GM03348 (cell line): ENCODE results near the gene CEP63.
A peak's percentile ranks its signal among the peaks of the same experiment; 100 is the strongest.

Experiments used
- DNase-seq: peaks from one replicate; pipeline ENCODE4 v3.0.0; 2012; ENCODE audit warnings: low spot score

CEP63 gene

DNA sequence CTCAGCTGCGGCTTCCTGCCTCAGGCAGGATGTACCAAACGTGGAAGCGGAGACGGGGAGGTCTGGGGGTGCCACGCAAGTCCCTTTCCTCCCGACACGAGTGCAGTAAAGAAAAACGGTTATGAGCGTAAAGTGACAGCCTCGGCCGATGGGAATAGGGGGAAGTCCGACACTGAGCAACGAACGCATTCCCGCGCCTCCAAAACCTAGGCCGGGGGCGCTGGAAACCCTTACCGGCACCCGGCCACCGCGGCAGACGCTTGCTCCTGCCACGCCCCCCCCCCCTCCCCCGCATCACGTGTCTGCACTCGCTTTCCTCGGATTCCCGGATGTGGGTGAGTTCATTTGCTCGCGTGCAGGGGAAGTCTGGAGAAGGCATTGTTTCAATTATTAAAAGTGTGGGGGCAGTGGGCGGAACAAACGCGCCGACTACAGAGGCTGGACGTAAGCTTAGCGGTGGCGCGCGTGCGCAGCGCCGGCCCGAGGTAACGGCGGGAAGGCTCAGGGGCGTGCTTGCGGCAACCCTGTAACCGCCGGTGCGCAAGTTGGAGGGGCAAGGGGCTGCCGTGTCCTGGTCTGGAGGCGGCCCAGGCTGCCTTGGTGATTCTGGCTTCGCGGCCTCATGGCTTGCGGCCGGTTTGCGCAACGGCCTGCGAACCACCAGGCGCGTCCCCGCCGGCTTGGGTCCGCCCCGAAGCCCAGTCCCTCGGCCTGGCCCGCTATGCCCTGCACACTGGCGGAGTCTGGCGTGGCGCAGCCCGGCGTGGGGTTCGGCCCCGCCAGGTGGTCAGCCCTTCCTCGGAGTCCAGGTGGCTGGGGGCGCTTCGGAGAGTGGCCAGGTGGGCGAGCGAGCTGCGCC is at the start of gene CEP63, which contains the start of gene ANAPC13:
Gene CEP63 (plus strand): TSS at position 340 of the 859 bp plus-strand sequence. CDS start 9,264 bp downstream, outside the sequence.
Gene ANAPC13 (minus strand): TSS at position 268 of the 859 bp plus-strand sequence. CDS start 3,081 bp downstream, outside the sequence.
- peak; percentile 92 for DNase-seq

DNA sequence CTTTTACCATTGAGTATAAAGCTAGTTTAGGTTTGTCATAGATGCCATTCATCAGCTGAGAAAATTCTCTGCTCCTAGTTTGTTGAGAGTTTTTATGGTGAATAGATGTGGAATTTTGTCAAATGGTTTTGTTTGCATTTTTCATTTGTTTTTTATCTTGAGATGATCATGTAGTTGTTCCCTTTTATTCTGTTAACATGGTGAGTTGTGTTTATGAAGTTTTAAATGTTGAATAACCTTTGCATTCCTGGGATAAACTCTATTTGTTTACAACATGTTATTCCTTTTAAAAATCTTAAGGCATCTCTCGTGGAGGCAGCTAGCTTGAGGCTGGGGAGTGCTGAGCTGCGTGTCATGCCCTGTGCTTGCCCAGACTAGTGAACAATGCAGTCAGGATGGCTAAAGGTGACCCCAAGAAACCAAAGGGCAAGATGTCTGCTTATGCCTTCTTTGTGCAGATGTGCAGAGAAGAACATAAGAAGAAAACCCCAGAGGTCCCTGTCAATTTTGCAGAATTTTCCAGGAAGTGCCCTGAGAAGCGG is 48.6 kb upstream of the CEP63 start:
- DNase-seq: no peak

DNA sequence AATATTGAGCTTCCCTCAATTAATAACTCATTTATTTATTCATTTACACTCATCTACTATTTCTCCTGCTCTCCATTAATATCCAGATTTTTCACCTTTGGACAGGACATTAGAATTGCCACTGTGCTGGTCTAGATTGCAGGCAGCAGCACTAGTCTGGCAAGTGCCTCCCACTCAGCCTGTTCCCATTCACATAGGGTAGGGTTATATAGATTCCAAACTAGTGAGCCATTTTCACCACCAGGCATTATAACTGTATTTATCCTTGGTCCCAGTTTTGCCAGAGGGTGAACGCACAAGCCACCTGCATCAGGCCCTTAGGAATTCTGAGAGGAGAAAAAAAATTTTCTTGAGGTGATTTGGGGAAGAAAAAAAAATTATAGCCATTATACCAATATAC is 44.5 kb upstream of the CEP63 start:
- no peak for DNase-seq

DNA sequence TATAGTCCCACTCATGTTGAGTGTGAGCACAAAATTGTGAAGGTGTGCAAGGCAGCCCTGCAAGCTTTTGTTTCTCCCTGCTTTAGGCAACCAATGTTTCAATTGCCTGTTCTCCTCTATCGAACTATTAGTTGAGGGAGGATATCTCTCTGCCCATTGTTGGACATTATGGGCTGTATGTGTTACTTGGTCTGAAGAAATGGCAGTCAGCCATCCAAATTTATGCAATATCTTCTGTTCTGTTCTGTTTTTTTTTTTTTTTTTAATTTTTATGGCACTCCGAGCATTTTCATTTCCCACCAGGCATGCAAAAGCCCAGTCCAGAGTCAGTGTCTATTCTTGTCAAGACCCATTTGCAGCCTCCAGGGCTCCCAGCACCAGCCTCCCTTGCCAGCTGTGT is 44.0 kb upstream of the CEP63 start:
- no peak for DNase-seq

DNA sequence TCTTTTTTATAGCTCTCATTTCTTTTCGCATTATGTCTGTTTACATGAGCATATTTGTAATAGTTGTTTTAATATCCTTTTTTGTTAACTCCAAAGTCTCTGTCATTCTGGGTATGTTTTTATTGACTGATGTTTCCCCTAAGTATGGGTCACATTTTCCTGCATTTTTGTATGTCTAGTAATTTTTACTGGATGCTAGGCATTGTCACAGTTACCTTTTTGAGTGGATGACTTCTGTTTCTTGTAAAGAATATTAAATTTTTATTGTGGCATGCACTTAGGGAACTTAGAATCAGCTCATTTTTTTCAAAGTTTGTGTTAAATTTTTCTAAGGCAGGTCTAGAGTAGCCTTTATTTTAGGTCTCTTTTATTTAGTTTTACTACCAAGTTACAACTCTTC is 40.8 kb upstream of the CEP63 start:
- no peak for DNase-seq

DNA sequence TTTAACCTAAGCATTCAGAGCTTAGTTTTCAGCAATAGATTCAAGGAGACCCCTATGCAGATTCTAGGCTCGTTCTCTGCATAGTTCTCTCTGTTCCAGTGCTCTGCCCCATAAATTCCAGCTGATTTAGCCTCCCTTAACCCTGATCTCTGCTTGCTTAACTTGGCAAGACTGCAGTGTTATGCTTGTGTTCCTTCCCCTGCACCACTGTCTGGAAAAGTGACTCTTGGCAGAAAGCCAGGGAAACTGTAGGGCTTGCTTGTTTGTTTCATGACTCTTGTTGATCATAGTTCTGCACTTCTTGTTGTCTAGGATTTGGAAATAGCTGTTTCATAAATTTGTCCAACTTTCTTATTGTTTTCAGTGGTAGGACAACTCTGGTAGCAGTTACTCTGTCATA is 40.2 kb upstream of the CEP63 start:
- DNase-seq: peak; percentile 29

DNA sequence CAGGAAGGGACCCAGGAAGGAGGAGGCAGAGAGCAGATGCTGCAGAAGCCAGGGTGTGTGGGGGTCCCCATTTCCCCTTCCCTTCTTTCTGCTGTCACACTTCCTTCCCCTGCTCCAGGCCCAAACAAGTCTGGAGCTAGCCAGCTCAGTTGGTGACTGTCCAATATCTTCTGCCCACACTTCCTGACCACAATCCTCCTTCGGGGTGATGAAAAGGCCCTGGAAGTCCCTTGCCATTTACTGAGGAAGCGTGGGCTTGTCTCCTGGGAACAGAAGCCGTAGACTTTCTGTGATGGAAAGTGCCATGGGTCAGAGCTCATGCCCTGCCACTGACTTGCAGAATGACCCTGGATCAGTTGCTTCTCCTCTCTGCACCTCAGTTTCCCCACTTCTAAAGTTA is 39.1 kb upstream of the CEP63 start:
- DNase-seq: peak; percentile 73

DNA sequence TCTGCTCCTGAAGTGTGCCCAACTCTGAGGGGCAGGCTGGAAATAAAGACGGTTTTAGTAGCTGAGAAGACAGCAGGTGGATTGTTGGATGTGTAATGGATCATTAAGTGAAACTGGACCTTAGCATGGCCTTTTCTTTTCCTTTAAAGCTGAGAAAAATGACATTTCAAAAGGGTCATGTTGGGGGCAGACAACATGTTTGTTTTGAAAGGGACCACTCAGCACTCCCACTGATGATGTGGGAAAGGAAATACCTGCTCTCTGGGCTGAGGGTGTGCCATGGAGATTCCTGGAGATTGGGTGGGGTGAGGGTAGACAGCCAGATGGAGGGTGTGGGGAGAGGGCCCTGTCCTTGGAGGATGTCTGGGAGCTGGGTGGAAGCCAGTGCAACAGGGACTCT is 38.5 kb upstream of the CEP63 start:
- DNase-seq: no peak

DNA sequence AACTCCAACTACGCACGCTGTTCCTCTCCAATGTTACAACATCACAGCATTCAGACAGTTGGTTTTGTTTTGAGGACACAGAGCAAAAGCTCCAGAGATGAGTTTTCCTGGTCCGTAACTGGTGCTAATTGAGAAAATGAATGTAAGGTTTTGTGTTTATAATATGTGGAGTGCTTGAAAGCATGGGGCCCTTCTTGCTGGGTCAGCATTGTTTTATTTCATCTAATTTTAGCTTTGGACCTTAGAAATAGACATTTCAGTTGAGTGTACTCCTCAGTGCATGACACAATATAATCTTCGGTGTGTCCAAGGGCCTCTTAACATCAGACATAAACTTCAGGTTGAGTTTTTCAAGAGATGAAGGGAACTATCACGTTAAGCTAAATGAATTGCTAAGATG is 37.2 kb upstream of the CEP63 start:
- no peak for DNase-seq

DNA sequence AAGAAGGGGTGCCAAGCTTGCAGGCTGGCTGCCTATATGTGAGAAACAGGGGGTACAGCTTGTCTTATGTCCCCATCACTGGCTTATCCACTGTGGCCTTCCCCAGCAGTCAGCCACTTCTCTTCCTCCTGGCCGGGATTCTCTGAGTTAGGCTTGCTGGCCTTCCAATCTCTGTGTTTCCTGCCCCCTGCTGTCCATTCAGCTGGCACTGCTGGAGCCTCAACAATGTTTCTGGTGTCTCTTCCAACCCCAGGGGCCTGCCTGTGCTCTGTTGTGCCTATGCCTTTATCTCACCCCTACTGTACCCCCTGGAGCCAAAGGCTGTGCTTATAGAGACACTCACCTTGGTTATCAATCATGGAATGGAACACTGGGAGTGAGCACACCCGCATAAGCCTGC is 36.6 kb upstream of the CEP63 start:
- peak; percentile 52 for DNase-seq

DNA sequence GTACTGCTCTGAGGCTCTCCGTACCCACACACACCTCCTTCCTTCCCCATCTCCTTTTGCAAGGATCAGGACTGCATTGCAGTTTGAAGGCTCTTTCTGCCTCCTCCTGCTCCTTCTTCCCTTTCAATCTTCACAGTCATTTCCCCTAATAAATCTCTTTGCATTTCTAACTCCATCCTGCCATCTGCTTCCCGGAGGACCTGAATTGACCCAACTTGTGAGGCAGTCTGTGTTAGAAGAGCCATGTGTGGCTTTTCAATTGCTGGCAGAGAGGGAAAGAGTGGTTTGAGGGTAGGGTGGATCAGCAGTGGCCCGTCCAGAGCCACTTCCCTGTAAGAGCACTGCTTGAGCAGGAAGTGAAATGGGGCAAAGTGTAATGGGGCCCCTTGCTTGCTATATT is 35.9 kb upstream of the CEP63 start:
- no peak for DNase-seq

DNA sequence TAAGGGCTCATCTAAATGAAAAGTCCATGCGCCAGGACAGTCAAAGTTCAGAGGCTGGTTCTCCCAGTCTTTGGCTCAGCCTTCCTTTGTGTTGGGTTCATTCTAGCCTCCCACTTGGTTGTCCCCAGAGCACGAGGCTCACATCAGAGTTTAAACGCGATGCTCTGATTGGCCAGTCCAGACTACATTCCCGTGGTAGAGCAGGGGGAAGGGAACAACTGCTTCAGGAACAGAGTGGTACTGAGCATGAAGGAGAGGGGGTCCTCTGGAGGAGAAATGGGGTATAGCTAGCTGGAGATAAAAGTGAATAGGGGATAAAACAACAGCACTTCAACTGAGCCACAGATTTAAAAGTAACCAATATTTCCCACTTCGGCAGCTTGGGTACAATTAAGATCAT is 32.2 kb upstream of the CEP63 start:
- no peak for DNase-seq

DNA sequence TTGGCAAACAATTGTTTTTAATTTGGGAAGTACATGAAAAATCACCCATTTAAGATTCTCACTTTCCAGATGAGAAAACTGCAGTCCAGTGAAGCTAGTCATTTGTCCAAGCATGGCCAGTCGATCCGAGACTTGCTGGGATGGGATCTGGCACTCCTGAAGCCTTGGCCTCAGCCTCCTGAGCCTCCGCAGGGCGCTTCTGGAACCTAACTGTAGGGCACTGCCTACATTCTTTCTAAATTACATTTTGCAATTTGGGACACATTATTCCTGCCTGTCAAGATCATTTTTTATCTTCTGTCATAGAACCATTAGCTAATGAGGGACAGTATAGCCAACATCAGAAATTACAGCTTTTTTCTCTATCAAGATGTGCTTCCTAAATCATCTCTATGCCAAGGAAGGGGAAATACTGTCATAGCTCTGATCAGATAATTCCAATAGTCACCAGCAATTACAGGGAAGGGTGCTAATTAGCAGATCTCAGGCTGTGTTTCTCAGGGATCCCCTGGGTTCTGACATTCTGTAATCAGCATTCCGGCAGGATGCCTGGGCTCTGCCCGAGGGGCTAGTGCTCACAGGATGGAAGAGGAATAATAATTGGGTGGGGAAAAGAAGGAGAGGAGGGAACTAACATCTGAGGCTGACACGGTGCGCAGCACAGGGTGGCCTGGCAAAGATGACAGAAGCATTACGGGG is 28.3 kb upstream of the CEP63 start:
- DNase-seq: peak; percentile 21

DNA sequence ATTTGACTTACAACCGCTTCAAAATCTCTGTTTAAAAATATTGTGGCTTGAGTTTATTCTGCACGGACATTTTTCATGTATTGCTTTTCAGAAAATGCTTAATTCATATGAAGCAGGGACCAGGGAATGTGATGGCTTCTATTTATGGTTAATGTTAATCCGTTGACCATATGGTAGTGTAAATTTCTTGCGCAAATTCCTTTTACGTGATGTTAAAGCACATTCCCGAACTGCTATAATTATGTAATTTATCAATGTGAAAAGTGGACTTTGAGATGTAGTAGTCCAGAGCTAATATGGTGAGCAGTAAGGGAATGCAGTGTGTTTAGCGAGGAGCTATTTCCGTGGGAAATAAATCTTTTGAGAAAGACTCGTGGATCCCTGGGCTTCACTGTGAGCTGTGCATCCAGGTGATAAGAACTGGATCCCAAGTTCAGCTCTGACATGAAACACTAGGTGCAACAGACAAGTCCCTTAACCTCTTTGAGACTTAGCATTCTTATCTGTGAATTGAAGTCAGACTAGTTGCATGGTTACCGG is 27.4 kb upstream of the CEP63 start:
- DNase-seq: no peak

DNA sequence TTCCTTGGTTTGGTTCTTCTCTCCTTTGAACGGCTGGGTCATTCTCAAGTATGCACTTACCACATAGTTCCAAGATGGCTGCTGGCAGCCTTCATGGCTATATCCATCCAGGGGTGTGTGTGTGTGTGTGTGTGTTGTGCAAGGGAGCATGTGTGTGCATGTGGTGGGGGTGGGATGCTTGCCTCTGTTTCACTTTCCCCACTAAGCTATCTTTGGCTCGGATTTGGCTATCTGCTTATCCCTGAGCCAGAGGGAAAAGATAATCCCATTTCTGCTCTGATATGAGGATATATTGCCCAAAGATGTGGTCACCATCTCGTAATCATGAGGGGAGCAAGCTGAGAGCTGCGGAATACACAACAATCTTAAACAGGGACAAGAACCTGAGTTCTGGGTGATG is 26.3 kb upstream of the CEP63 start:
- no peak for DNase-seq

DNA sequence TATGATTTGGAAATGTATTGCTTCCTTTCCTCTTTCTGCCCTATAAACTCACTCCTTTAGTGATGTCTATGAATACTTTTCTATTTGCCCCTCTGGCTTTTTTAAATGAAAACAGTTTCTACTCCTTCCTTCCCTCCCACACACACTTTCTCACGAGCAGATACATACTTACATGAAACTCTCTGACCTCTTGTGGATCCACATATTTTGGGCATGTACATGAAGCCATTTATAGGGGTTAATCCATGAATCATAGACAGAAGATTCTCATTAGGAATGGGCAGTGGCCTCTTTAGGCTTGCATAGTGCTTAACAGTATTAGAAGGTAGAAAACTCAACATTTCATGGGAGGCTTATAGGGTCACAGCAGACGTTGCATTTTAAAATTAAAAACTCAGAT is 24.9 kb upstream of the CEP63 start:
- DNase-seq: peak; percentile 71

DNA sequence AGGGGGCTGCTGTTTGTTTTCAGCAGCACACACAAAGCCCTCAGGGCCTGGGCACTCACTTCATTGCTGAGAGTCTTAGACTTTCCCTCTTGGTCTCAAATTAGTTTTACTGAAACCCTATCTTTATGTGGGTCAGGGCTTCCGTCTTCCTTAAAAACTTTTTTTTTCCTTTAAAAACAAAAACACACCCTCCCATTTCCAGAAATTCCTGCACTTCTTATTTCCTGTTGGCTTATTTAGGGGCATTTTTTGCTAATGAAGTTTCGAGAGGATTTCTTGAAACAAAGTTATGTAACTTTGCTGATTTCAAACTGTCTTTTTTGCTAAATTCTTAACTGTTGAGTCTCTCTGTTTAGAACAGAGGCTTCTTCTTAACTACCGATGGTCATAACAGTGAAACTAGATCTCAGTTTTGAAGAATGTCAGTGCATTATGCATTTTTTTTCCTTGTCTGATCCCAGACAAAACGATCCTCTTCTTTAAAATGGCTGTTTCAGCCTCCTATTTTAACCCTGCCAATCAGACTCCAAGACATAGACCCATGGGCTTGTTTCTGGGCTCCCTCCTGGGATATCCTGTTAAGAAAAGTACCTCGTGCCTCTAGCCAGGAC is 23.4 kb upstream of the CEP63 start:
- peak; percentile 48 for DNase-seq

DNA sequence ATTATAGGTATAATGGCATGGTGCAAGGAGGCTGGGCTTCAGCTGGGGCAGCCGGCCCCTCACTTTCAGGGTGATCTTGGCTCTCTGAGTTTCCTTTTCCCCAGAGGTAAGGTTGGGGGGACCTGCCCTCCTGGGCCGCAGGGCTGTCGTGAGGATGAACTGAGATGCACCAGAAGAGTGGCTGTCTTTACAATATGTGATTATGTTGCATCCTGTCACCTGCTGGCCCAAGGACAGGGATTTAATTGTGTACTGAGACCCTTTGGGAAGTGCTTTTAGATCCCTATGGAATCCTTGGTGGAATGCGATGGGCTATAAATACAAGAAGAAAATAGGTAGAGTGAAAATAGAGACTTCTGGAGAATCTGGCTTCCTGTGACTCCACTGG is 22.2 kb upstream of the CEP63 start:
- DNase-seq: no peak

DNA sequence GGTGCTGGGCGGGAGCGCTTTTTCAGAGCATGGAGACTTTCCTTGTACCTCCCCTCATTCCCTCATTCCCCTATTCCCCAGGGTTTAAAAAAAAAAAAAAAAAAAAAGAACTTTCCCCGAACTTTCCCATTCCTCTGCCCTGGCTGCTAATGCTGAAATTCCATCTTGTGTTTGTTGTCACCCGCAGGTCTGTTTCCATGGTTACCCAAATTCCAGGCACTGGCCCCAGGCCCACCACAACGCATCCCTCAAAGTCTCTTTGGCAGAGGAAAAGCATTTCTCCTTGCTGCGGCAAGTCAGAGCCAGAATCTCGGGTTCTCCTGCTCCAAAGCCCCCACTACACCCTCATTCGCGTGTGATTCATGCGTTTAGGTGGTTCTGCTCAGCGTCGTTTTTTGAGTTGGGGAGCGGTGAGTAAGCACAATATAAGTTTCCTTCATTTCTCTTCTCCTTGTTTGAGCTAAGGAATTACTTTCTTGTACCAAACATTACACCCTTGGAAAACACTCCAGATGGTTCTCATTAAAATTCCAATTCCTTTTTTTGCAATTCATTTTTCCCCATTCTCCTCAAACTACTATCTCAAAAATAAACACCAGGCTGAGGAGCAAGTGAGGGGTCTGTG is 21.7 kb upstream of the CEP63 start:
- peak; percentile 91 for DNase-seq

DNA sequence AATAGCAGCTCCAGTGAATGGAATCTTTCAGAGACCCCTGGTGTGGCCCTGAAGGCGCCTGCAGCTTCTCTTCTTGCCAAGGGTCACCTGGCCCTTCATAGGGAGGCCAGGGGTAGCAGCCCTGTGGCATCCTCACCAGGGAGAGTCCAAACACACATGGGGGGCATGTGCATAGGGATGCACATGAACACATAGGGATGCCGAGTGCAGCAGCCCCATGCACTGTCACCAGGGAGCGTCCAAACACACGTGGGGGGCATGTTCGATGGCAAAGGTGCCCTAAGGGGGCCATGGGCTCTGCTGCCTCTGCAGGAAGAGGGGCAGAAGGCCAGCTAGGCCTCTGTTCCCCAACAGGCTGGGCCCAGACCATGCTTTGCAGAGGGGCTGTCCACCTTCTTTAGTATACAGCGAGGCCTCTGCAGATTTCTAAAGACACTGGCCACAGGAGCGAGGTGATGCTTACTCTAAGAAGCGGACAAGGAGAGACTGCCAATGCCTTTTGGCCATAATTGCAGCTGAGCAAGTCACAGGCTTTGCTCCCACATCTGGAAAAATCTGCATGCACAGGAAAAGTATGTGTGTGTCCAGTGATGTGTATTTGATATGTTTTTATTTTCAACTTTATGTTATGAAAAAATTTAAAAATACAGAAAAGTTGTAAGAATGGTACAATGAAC is 21.0 kb upstream of the CEP63 start:
- DNase-seq: no peak

DNA sequence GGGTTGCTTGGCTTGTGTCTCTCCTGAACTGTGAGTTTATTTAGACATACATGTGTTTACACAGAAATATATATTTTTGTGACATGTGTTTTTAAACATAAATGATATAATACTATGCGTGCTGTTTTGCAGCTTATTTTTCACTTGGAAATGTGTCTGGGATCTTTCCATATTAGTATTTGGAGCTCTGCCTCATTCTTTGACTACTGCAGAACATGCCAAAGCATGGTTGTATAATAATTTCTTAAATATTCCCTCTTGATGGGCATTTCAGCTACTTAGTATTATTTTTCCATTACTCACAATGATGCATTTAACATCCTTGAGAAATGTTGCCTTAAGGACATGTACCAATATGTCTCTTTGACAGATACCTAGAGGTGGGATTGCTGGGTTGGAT is 19.5 kb upstream of the CEP63 start:
- no peak for DNase-seq
